ENCODE results near the gene GPR162.

DNA sequence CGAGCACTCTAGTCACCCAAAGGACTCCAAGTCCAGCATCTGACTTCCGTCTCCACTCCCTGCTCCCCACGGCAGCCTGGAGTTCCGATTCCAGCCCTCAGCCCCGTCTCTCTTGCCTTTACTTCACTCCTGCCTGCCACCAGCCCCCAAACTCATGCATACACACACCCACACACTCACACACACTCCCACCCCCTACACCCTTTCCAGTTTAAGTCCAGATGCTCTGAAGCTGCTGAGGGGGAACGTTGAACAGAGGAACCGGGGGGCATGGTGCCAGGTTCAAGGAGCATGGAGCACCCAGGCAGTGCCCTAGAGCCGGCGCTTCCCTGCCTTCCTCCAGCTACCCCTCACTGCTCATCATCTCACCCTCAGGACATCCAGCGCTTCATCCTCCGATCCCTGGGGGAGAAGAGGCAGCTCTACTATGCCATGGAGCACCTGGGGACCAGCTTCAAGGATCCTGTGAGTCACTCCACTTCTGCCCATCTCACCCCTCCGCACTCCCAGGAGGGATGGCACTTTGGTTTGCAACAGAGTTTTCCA is 9.9 kb downstream of the GPR162 start:
- TF ChIP-seq CTCF (IDR thresholded peaks at IDR 0.05; ENCODE audit: poor library complexity, severe bottlenecking) (no peak), TAF1 (IDR thresholded peaks at IDR 0.05; ENCODE audit: low read depth) (no peak), EP300 (conservative IDR thresholded peaks at IDR 0.05; ENCODE audit: poor library complexity, severe bottlenecking) (no peak), REST (IDR thresholded peaks at IDR 0.05; ENCODE audit: borderline replicate concordance) (no peak)

Measured in neural cell (in vitro differentiated cells).